ENCODE data around the gene FBXL15. TPM values are rescaled to one million over a fixed set of nuclear protein-coding genes. Genes with fewer than 3 reads are reported as not detected.

FBXL15 gene
- total and polyA plus RNA-seq, 9 of the 15 experiments (the other 6 are each of a cell fraction or from before 2014, with no cell fraction given): 0.08 to 25.9 (median 3.5) TPM

DNA sequence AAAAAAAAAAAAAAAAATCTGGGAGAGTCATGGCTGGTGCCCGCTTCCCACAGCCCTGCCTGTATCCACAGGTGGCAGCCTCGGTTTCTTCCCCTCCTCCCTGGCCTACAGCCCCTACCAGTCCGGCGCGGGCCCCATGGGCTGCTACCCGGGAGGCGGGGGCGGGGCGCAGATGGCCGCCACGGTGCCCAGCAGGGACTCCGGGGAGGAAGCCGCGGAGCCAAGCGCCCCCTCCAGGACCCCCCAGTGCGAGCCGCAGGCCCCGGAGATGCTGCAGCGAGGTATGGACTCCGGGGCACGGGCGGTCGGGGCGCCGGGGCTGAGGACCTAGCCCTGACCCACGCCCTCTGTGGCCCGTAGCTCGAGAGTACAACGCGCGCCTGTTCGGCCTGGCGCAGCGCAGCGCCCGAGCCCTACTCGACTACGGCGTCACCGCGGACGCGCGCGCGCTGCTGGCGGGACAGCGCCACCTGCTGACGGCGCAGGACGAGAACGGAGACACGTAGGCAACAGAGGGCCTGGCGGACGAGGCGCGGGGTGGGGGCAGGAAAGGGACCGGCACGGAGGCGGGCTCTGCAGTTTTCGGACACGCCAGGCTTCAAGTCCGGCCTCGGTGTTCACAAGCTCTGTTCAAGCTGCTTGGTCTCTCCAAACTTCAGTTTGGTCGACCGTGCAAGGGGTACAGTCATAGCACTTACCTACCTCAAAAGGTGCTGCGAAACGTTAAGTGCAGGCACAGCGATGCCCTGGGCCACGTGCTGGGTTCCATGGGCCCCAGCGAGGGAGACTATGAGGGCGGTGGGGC, 21.2 kb upstream of the FBXL15 start (continued):
- TF ChIP-seq, protein P1, sequence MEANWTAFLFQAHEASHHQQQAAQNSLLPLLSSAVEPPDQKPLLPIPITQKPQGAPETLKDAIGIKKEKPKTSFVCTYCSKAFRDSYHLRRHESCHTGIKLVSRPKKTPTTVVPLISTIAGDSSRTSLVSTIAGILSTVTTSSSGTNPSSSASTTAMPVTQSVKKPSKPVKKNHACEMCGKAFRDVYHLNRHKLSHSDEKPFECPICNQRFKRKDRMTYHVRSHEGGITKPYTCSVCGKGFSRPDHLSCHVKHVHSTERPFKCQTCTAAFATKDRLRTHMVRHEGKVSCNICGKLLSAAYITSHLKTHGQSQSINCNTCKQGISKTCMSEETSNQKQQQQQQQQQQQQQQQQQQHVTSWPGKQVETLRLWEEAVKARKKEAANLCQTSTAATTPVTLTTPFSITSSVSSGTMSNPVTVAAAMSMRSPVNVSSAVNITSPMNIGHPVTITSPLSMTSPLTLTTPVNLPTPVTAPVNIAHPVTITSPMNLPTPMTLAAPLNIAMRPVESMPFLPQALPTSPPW (CRISPR knock-in tag; IDR thresholded peaks at IDR 0.05): peak; percentile 60
- TF ChIP-seq CTBP1 (IDR thresholded peaks at IDR 0.05; ENCODE audit: borderline replicate concordance) (peak; percentile 95), TFAM (CRISPR knock-in tag; conservative IDR thresholded peaks at IDR 0.05) (no peak)
- TF ChIP-seq, protein P2, sequence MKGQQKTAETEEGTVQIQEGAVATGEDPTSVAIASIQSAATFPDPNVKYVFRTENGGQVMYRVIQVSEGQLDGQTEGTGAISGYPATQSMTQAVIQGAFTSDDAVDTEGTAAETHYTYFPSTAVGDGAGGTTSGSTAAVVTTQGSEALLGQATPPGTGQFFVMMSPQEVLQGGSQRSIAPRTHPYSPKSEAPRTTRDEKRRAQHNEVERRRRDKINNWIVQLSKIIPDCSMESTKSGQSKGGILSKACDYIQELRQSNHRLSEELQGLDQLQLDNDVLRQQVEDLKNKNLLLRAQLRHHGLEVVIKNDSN (CRISPR knock-in tag; IDR thresholded peaks at IDR 0.05): 0 out of 2 replicates have a peak, but pooled peaks have one; percentile 22
- TF ChIP-seq, protein P3, sequence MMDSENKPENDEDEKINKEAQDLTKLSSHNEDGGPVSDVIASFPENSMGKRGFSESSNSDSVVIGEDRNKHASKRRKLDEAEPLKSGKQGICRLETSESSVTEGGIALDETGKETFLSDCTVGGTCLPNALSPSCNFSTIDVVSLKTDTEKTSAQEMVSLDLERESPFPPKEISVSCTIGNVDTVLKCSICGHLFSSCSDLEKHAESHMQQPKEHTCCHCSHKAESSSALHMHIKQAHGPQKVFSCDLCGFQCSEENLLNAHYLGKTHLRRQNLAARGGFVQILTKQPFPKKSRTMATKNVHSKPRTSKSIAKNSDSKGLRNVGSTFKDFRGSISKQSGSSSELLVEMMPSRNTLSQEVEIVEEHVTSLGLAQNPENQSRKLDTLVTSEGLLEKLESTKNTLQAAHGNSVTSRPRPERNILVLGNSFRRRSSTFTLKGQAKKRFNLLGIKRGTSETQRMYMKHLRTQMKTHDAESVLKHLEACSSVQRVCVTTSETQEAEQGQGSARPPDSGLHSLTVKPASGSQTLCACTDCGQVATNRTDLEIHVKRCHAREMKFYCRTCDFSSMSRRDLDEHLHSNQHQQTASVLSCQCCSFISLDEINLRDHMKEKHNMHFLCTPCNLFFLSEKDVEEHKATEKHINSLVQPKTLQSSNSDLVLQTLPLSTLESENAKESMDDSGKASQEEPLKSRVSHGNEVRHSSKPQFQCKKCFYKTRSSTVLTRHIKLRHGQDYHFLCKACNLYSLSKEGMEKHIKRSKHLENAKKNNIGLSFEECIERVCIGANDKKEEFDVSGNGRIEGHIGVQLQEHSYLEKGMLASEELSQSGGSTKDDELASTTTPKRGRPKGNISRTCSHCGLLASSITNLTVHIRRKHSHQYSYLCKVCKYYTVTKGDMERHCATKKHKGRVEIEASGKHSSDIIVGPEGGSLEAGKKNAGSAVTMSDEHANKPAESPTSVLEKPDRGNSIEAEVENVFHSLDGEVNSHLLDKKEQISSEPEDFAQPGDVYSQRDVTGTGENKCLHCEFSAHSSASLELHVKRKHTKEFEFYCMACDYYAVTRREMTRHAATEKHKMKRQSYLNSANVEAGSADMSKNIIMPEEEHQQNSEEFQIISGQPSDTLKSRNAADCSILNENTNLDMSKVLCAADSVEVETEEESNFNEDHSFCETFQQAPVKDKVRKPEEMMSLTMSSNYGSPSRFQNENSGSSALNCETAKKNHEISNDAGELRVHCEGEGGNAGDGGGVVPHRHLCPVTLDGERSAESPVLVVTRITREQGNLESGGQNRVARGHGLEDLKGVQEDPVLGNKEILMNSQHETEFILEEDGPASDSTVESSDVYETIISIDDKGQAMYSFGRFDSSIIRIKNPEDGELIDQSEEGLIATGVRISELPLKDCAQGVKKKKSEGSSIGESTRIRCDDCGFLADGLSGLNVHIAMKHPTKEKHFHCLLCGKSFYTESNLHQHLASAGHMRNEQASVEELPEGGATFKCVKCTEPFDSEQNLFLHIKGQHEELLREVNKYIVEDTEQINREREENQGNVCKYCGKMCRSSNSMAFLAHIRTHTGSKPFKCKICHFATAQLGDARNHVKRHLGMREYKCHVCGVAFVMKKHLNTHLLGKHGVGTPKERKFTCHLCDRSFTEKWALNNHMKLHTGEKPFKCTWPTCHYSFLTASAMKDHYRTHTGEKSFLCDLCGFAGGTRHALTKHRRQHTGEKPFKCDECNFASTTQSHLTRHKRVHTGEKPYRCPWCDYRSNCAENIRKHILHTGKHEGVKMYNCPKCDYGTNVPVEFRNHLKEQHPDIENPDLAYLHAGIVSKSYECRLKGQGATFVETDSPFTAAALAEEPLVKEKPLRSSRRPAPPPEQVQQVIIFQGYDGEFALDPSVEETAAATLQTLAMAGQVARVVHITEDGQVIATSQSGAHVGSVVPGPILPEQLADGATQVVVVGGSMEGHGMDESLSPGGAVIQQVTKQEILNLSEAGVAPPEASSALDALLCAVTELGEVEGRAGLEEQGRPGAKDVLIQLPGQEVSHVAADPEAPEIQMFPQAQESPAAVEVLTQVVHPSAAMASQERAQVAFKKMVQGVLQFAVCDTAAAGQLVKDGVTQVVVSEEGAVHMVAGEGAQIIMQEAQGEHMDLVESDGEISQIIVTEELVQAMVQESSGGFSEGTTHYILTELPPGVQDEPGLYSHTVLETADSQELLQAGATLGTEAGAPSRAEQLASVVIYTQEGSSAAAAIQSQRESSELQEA (IDR thresholded peaks at IDR 0.05; ENCODE audit: low read depth): peak; percentile 46; the same call in 1 of the 2 replicates
- TF ChIP-seq, protein P4, sequence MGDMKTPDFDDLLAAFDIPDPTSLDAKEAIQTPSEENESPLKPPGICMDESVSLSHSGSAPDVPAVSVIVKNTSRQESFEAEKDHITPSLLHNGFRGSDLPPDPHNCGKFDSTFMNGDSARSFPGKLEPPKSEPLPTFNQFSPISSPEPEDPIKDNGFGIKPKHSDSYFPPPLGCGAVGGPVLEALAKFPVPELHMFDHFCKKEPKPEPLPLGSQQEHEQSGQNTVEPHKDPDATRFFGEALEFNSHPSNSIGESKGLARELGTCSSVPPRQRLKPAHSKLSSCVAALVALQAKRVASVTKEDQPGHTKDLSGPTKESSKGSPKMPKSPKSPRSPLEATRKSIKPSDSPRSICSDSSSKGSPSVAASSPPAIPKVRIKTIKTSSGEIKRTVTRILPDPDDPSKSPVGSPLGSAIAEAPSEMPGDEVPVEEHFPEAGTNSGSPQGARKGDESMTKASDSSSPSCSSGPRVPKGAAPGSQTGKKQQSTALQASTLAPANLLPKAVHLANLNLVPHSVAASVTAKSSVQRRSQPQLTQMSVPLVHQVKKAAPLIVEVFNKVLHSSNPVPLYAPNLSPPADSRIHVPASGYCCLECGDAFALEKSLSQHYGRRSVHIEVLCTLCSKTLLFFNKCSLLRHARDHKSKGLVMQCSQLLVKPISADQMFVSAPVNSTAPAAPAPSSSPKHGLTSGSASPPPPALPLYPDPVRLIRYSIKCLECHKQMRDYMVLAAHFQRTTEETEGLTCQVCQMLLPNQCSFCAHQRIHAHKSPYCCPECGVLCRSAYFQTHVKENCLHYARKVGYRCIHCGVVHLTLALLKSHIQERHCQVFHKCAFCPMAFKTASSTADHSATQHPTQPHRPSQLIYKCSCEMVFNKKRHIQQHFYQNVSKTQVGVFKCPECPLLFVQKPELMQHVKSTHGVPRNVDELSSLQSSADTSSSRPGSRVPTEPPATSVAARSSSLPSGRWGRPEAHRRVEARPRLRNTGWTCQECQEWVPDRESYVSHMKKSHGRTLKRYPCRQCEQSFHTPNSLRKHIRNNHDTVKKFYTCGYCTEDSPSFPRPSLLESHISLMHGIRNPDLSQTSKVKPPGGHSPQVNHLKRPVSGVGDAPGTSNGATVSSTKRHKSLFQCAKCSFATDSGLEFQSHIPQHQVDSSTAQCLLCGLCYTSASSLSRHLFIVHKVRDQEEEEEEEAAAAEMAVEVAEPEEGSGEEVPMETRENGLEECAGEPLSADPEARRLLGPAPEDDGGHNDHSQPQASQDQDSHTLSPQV (IDR thresholded peaks at IDR 0.05): peak; percentile 61; the same call in 1 of the 2 replicates
- TF ChIP-seq, protein P5, sequence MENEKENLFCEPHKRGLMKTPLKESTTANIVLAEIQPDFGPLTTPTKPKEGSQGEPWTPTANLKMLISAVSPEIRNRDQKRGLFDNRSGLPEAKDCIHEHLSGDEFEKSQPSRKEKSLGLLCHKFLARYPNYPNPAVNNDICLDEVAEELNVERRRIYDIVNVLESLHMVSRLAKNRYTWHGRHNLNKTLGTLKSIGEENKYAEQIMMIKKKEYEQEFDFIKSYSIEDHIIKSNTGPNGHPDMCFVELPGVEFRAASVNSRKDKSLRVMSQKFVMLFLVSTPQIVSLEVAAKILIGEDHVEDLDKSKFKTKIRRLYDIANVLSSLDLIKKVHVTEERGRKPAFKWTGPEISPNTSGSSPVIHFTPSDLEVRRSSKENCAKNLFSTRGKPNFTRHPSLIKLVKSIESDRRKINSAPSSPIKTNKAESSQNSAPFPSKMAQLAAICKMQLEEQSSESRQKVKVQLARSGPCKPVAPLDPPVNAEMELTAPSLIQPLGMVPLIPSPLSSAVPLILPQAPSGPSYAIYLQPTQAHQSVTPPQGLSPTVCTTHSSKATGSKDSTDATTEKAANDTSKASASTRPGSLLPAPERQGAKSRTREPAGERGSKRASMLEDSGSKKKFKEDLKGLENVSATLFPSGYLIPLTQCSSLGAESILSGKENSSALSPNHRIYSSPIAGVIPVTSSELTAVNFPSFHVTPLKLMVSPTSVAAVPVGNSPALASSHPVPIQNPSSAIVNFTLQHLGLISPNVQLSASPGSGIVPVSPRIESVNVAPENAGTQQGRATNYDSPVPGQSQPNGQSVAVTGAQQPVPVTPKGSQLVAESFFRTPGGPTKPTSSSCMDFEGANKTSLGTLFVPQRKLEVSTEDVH (IDR thresholded peaks at IDR 0.05; ENCODE audit: low read depth, partially characterized antibody): peak; percentile 56
